HepG2 (cell line): ENCODE data around the gene HEXIM1. TPM values are rescaled to one million over a fixed set of nuclear protein-coding genes. Genes with fewer than 3 reads are reported as not detected.

Experiments
- MXI1 ChIP-seq: IDR thresholded peaks from 3 replicates; pipeline ENCODE4 v1.6.1; 2012; ENCODE audit warnings: low read depth, low read length, inconsistent platforms, borderline replicate concordance
- POGZ ChIP-seq: sonication (generic); formaldehyde crosslinking; IDR thresholded peaks from 2 replicates; pipeline ENCODE4 v1.4.0; 2020; ENCODE audit warnings: mild to moderate bottlenecking, missing genetic modification reagents
- RFXAP ChIP-seq: sonication (generic); formaldehyde crosslinking; IDR thresholded peaks from 2 replicates; pipeline ENCODE4 v1.4.0; 2020; ENCODE audit warnings: missing genetic modification reagents, borderline replicate concordance
- SETDB1 ChIP-seq: sonication (generic); formaldehyde crosslinking; IDR thresholded peaks from 2 replicates; pipeline ENCODE4 v1.5.1; 2020; ENCODE audit warnings: missing genetic modification reagents, mild to moderate bottlenecking, borderline replicate concordance
- U2AF2 ChIP-seq: fragments of 200-400 bp; formaldehyde crosslinking; IDR thresholded peaks from 2 replicates; pipeline ENCODE4 v1.6.1; 2017; ENCODE audit warnings: low read depth, mild to moderate bottlenecking, low read length
- ZFP36L2 ChIP-seq: sonication (generic); formaldehyde crosslinking; IDR thresholded peaks from 2 replicates; pipeline ENCODE4 v1.4.0; 2020; ENCODE audit warnings: missing genetic modification reagents
- ZNF101 ChIP-seq: sonication (generic); formaldehyde crosslinking; IDR thresholded peaks from 2 replicates; pipeline ENCODE4 v1.4.0; 2020; ENCODE audit warnings: mild to moderate bottlenecking, low read depth, missing genetic modification reagents, borderline replicate concordance
- ZNF138 ChIP-seq: sonication (generic); formaldehyde crosslinking; IDR thresholded peaks from 2 replicates; pipeline ENCODE4 v1.5.0; 2020; ENCODE audit warnings: mild to moderate bottlenecking, low read depth, missing genetic modification reagents
- ZNF234 ChIP-seq: sonication (generic); formaldehyde crosslinking; conservative IDR thresholded peaks from 2 replicates; pipeline ENCODE4 v1.5.1; 2020; ENCODE audit warnings: mild to moderate bottlenecking, missing genetic modification reagents
- ZNF430 ChIP-seq: sonication (generic); formaldehyde crosslinking; IDR thresholded peaks from 2 replicates; pipeline ENCODE4 v1.9.0; 2021; ENCODE audit warnings: mild to moderate bottlenecking, missing genetic modification reagents
- ZNF614 ChIP-seq: IDR thresholded peaks from 2 replicates; pipeline ENCODE4 v1.6.1; 2018; ENCODE audit warnings: missing biosample characterization, missing genetic modification reagents, inconsistent platforms, borderline replicate concordance
- polyA plus RNA-seq, 8 experiments: library from polyadenylated mRNA; depleted of rRNA in 3 of 8; stranded (reverse) in 7 of 8; unstranded in 1 of 8; fragments of >200 nt; fragmentation: Illumina TruSeq in 4 of 8; extraction: Trizol in 4 of 8; gene quantifications; 2 replicates each; pipeline versions ENCODE4 v1.2.1 to v1.2.3, GENCODE V29; 2011 to 2016; ENCODE audit warnings: low read depth in 4 of 8, missing spikeins in 1 of 8, mixed read lengths in 1 of 8; ENCODE audit not compliant: insufficient read depth in 1 of 8
- total RNA-seq, 5 experiments: library from RNA; depleted of rRNA; stranded (reverse); fragments of >200 nt; fragmentation: Illumina TruSeq; extraction: Trizol; gene quantifications; 2 replicates each; pipeline ENCODE4 v1.2.3, GENCODE V29; 2016; ENCODE audit warnings: low read depth in 1 of 5
- TF ChIP-seq, protein P1 (sequence below): fragments of 450-650 bp; IDR thresholded peaks from 2 replicates; pipeline ENCODE4 v1.6.1; 2017; ENCODE audit warnings: mild to moderate bottlenecking
- TF ChIP-seq, protein P2 (sequence below): IDR thresholded peaks from 2 replicates; pipeline ENCODE4 v1.6.1; 2016; ENCODE audit warnings: mild to moderate bottlenecking, missing biosample characterization, missing genetic modification reagents
- TF ChIP-seq, protein P3 (sequence below): sonication (generic); formaldehyde crosslinking; IDR thresholded peaks from 2 replicates; pipeline ENCODE4 v1.4.0; 2020; ENCODE audit warnings: missing genetic modification reagents, borderline replicate concordance
- TF ChIP-seq, protein P4 (sequence below): IDR thresholded peaks from 2 replicates; pipeline ENCODE4 v1.6.1; 2016; ENCODE audit warnings: missing compliant biosample characterization, missing genetic modification reagents, borderline replicate concordance
- TF ChIP-seq, protein P5 (sequence below): sonication (generic); formaldehyde crosslinking; IDR thresholded peaks from 2 replicates; pipeline ENCODE4 v1.4.0; 2020; ENCODE audit warnings: mild to moderate bottlenecking, missing genetic modification reagents, borderline replicate concordance
- TF ChIP-seq, protein P6 (sequence below): sonication (generic); formaldehyde crosslinking; IDR thresholded peaks from 2 replicates; pipeline ENCODE4 v1.4.0; 2020; ENCODE audit warnings: low read depth, mild to moderate bottlenecking, missing genetic modification reagents

HEXIM1 gene
- total and polyA plus RNA-seq, 2 of the 13 experiments (the other 11 are each of a cell fraction or from before 2014, with no cell fraction given): 10.5 to 16.6 TPM

DNA sequence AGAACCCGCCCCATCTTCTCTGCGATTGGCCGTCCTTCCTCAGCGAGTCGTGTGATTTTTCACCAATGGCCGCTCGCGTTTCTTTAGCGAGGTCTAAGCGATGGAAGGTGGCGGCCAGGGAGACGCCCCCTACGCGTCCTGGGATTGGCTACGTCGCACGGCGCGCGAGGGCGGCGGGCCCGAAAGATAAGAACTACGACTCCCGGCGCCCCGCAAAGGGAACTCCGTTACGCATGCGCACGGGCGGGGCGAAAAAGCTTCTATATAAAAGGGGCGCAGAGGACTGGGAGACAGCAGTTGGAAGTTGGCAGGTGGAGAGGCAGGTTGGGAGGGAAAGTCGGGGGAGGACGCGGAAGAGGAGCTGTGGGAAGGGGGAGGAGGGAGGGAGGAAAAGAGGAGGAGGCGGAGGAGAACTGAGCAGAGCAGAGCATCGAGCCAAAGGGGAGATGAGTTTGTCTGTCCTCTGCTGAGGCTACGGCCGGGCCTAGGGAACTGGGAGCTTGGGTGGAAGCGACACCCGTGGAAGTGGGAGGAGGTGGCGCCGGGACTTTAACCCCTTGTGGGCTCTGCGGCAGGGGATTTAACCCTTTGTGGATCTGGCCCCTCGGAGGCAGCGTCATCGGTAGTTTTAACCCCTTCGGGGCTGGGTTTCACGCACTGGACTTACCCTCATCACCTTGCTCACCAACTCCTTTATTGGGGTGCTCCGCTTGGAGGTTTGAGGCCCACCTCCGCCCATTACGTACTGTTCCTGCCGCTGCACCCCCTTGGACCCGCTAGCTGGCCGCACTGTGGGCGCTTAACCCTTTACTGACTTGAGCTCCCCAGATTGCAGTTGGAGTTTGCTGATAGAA lies at the start of gene HEXIM1 (continued):
- TF ChIP-seq ZNF234 (CRISPR knock-in tag): no peak; the same call in 1 of the 2 replicates
- TF ChIP-seq SETDB1 (CRISPR knock-in tag): no peak
- peak; percentile 20; the same call in 1 of the 2 replicates for TF ChIP-seq RFXAP
- TF ChIP-seq, protein P1, sequence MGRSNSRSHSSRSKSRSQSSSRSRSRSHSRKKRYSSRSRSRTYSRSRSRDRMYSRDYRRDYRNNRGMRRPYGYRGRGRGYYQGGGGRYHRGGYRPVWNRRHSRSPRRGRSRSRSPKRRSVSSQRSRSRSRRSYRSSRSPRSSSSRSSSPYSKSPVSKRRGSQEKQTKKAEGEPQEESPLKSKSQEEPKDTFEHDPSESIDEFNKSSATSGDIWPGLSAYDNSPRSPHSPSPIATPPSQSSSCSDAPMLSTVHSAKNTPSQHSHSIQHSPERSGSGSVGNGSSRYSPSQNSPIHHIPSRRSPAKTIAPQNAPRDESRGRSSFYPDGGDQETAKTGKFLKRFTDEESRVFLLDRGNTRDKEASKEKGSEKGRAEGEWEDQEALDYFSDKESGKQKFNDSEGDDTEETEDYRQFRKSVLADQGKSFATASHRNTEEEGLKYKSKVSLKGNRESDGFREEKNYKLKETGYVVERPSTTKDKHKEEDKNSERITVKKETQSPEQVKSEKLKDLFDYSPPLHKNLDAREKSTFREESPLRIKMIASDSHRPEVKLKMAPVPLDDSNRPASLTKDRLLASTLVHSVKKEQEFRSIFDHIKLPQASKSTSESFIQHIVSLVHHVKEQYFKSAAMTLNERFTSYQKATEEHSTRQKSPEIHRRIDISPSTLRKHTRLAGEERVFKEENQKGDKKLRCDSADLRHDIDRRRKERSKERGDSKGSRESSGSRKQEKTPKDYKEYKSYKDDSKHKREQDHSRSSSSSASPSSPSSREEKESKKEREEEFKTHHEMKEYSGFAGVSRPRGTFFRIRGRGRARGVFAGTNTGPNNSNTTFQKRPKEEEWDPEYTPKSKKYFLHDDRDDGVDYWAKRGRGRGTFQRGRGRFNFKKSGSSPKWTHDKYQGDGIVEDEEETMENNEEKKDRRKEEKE: no peak
- TF ChIP-seq ZNF101 (CRISPR knock-in tag): no peak
- TF ChIP-seq MXI1: peak; percentile 86; the same call in 2 of the 3 replicates
- TF ChIP-seq ZNF138 (CRISPR knock-in tag): peak; percentile 97
- TF ChIP-seq, protein P2, sequence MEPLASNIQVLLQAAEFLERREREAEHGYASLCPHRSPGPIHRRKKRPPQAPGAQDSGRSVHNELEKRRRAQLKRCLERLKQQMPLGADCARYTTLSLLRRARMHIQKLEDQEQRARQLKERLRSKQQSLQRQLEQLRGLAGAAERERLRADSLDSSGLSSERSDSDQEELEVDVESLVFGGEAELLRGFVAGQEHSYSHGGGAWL (CRISPR knock-in tag): peak; percentile 71; the same call in 1 of the 2 replicates
- TF ChIP-seq, protein P3, sequence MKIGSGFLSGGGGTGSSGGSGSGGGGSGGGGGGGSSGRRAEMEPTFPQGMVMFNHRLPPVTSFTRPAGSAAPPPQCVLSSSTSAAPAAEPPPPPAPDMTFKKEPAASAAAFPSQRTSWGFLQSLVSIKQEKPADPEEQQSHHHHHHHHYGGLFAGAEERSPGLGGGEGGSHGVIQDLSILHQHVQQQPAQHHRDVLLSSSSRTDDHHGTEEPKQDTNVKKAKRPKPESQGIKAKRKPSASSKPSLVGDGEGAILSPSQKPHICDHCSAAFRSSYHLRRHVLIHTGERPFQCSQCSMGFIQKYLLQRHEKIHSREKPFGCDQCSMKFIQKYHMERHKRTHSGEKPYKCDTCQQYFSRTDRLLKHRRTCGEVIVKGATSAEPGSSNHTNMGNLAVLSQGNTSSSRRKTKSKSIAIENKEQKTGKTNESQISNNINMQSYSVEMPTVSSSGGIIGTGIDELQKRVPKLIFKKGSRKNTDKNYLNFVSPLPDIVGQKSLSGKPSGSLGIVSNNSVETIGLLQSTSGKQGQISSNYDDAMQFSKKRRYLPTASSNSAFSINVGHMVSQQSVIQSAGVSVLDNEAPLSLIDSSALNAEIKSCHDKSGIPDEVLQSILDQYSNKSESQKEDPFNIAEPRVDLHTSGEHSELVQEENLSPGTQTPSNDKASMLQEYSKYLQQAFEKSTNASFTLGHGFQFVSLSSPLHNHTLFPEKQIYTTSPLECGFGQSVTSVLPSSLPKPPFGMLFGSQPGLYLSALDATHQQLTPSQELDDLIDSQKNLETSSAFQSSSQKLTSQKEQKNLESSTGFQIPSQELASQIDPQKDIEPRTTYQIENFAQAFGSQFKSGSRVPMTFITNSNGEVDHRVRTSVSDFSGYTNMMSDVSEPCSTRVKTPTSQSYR (CRISPR knock-in tag): peak; percentile 77
- TF ChIP-seq POGZ (CRISPR knock-in tag): peak; percentile 46; the same call in 1 of the 2 replicates
- no peak for TF ChIP-seq ZNF430 (CRISPR knock-in tag)
- TF ChIP-seq, protein P4, sequence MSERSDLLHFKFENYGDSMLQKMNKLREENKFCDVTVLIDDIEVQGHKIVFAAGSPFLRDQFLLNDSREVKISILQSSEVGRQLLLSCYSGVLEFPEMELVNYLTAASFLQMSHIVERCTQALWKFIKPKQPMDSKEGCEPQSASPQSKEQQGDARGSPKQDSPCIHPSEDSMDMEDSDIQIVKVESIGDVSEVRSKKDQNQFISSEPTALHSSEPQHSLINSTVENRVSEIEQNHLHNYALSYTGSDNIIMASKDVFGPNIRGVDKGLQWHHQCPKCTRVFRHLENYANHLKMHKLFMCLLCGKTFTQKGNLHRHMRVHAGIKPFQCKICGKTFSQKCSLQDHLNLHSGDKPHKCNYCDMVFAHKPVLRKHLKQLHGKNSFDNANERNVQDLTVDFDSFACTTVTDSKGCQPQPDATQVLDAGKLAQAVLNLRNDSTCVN (CRISPR knock-in tag): peak; percentile 73; the same call in 1 of the 2 replicates
- peak; percentile 80; the same call in 1 of the 2 replicates for TF ChIP-seq ZNF614 (CRISPR knock-in tag)
- TF ChIP-seq, protein P5, sequence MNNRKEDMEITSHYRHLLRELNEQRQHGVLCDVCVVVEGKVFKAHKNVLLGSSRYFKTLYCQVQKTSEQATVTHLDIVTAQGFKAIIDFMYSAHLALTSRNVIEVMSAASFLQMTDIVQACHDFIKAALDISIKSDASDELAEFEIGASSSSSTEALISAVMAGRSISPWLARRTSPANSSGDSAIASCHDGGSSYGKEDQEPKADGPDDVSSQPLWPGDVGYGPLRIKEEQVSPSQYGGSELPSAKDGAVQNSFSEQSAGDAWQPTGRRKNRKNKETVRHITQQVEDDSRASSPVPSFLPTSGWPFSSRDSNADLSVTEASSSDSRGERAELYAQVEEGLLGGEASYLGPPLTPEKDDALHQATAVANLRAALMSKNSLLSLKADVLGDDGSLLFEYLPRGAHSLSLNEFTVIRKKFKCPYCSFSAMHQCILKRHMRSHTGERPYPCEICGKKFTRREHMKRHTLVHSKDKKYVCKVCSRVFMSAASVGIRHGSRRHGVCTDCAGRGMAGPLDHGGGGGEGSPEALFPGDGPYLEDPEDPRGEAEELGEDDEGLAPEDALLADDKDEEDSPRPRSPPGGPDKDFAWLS (CRISPR knock-in tag): peak; percentile 87; the same call in 1 of the 2 replicates
- TF ChIP-seq, protein P6, sequence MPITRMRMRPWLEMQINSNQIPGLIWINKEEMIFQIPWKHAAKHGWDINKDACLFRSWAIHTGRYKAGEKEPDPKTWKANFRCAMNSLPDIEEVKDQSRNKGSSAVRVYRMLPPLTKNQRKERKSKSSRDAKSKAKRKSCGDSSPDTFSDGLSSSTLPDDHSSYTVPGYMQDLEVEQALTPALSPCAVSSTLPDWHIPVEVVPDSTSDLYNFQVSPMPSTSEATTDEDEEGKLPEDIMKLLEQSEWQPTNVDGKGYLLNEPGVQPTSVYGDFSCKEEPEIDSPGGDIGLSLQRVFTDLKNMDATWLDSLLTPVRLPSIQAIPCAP (CRISPR knock-in tag): no peak
- peak; percentile 24; the same call in 1 of the 2 replicates for TF ChIP-seq ZFP36L2 (CRISPR knock-in tag)
- 0 out of 2 replicates have a peak, but pooled peaks have one; percentile 5 for TF ChIP-seq U2AF2
